ENCODE data around the gene B4GALT5.
A peak's percentile ranks its signal among the peaks of the same experiment; 100 is the strongest.

B4GALT5 gene

DNA sequence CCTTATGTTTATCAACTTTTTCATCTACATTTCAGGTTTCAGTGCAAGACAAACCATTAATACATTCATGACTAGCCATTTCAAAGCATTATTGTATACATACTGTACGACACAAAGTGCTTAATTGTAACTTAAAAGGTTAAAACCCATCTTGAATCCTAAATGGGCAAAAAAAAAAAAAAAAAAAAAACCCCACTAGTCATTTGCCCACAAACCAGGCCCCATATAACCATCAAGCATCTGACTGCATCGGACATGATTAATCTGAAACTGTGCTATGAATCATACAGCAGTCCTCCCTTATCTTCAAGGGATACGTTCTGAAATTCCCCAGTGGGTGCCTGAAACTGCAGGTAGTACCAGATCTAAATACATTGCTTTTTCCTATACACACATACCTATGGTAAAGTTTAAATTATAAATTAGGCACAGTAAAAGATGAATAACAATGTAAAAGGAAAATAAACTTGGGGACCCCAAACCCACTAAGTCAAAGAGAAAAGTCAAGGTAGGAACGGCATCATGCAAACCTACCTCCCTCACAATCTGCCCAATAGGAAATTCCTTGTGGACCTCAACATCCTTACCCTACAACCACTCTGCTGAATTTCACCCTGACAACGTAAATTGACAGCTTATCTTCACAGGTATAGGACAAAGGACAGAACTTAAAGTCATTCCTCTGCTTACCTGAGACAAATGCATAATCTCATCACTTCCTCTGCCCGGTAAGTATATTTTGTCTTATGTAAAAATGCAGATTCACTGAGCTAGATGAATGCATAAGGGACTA is 14.3 kb downstream of the B4GALT5 start:
- DNase-seq = no peak

DNA sequence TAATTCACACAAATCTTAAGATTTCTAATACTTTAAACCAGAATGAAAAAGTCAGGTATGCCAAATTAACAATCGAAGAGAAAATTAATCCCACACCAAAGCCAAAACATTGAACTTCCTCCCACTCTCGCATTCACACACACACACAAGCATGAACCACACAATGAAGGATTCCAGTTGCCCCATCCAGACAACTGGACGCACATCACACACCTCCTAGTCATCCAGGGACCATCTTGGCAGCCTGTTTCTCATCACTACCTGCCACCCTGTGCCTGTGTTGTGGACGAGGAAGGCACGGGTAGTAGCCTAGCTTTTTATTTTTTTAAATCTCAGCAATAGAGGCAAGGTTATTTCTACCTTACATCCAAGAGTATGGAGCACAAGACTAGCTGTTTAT is 15.2 kb downstream of the B4GALT5 start:
- no peak for DNase-seq

DNA sequence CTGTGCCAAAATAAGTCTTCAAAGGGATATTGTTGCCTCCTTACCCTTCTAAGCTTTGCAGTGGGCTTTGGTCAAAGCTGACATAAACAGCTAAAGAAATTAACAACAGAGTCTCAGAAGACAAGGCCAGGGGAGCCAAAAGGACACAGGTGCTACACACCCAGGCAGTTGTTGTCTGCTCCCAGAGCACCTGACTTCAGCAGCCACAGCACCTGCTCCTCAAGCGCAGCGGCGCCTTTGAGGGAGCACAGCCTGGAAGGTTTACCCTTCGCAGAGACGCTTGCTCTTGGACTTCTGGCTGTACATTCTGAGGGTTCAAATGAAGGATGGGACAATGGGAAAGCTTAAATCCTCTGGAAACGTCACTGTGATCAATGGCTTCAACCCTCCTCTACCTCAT is 16.6 kb downstream of the B4GALT5 start:
- peak; percentile 38 for DNase-seq

DNA sequence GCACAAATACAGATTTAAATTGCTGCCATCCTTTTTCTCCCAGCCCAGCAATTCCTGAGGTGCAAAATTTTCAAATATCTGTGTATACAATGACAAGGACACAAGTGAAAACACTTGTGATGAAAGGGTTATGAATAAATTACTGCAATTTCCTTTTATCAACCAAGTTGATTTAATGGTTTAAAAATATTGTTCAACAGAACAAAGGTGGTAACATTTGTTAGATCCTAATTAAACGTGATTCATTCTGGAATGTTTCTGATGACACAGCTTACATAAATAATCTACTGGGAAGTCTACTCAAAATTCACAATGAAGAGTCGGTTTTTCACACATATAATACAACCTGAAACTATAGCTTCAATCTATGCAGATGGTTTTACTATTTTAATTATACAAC is 17.1 kb downstream of the B4GALT5 start:
- no peak for DNase-seq

DNA sequence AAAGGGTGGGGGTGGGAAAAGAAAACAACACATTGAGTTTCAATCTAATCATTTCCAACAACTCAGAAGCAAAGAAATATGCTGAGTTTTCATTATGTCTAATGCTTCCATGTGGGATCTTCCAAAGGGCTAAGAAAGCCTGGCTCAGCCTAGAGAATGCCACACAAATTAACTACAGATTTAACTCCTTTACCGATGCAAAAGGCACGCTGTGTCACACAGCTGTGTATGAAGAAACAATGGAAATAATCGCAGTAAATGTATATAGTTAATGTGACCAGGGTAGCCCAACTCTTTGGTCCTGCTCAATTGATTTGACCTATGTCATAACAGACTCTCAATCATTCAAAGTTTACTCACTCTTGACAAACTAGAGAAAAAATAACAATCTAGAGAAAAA is 17.8 kb downstream of the B4GALT5 start:
- DNase-seq = no peak

DNA sequence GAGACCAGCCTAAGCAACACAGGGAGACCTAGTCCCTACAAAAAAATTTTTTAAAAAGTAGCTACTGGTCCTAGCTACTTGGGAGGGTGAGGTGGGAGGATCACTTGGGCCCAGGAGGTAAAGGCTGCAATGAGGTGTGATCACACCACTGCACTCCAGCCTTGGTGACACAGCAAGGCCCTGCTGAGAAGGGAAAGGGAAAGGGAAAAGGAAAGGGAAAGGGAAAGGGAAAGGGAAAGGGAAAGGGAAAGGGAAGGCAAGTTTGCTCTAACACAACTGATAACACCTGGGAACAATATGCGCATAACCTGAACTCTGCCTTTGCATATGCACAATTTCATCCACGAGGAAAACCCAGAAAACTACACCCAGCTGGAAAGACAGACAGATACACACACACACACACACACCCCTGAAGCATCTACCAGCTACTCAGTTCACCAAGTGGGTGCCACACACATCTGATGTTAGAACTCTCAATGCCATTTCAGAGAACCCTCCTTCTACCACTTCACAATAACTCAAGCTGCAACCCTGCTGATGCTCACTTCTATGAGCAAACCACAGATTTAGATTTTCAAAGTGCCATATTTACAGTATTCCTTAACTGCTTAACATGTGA is 19.1 kb downstream of the B4GALT5 start:
- DNase-seq = peak; percentile 59

DNA sequence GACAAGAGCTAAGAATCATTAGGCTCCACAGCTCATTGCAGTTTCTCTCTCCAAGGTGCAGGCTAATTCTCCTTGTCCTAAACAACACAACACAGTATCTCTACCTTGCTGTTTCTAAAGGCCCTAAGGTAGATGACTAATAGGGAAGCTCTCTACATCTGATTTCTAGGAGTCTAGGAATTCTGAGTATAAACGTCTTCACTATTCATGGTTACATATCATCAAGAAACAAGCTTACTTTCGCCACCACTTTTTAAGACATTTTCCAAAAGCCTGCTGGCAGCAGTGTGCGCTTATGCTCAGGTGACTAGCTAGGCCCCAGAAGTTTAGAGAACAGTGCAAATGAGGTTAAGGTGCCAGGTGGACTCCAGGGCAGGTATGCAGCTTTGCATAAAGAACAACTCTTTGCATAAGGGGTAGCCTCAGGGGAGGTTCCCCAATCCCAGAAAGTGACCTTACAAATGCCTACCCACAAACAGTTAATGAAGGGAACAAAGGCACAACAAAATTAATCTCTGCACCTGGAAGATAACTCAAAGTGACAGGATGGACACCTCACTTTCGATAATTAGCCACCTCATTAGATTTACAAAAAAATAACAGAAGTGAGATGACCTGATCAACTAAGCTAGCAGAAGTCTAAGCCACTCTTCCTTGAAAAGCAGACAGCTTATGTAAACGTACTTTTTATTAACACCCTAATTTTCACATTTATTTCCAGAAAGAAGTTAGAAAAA is 20.1 kb downstream of the B4GALT5 start:
- no peak for DNase-seq

DNA sequence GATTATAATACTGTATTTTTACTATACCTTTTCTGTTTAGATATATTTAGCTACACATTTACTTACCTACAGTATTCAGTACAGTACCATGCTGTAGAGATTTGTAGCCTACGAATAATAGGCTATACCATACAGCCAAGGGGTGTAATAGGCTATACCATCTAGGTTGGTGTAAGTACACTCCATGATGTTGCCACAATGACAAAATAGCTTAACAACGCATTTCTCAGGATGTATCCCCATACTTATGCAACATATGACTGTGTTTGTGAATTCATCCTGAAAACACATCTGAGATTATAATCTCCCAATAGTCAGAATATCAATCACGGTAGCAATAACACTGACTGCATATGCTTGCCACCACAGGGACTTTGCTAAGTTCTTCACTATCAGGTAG is 20.7 kb downstream of the B4GALT5 start:
- no peak for DNase-seq

DNA sequence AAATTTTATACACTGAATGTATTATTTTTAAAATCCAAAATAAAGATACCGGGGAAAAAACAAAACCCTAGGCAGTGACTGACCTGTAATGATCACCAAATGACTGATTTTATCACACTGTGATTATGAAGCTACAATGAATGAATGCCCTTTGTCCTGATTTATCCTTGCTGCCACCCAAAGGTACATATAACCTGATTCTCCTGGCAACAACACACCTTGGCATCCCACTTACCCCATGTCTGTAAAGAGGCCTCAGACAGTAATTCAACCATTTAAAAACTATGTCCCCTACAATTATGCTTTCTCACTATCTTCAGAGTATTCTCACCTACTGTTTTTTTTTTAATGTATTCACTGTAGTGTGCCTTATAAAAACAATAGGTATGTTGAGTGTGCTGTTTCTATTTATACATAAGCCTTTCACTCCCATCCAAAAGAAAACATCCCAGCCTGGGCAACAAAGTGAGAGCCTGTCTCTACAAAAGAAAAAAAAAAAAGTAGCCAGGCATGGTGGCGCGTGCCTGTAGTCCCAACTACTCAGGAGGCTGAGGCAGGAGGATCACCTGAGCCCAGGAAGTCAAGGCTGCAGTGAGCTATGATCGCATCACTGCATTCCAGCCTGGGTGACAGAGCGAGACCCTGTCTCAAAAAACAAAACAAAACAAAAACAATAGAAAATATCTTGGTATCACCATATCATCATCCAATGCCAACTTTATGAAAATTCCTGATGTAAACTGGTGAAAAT is 21.7 kb downstream of the B4GALT5 start:
- no peak for DNase-seq

DNA sequence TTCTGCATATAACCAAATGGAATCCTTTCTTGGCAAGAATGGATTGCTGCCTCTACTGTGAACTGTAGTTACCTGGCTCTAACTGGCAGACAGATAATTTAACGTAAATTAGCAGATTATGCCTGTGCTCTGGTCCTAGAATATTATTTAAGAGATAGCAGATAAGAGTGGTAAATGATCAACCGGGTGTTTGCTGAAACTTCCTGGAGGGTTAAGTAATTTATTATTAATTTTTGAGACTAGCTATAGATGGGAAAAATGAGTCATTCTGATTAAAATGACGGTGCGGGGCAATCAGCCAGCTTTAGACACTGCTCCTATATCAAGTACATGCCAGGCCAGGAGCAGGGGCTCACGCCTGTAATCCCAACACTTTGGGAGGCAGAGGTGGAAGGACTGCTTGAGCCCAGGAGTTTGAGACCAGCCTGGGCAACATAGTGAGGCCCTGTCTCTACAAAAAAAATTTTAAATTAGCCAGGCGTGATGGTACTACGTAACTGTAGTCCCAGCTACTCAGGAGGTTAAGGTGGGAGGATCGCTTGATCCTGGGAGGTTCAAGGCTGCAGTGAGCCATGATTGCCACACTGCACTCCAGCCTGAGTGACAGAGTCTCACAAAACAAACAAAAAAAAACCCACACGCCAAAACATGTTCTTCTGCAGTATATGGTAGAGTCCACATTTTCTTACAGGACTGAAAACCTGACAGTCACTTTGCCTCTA is 22.6 kb downstream of the B4GALT5 start:
- no peak for DNase-seq

DNA sequence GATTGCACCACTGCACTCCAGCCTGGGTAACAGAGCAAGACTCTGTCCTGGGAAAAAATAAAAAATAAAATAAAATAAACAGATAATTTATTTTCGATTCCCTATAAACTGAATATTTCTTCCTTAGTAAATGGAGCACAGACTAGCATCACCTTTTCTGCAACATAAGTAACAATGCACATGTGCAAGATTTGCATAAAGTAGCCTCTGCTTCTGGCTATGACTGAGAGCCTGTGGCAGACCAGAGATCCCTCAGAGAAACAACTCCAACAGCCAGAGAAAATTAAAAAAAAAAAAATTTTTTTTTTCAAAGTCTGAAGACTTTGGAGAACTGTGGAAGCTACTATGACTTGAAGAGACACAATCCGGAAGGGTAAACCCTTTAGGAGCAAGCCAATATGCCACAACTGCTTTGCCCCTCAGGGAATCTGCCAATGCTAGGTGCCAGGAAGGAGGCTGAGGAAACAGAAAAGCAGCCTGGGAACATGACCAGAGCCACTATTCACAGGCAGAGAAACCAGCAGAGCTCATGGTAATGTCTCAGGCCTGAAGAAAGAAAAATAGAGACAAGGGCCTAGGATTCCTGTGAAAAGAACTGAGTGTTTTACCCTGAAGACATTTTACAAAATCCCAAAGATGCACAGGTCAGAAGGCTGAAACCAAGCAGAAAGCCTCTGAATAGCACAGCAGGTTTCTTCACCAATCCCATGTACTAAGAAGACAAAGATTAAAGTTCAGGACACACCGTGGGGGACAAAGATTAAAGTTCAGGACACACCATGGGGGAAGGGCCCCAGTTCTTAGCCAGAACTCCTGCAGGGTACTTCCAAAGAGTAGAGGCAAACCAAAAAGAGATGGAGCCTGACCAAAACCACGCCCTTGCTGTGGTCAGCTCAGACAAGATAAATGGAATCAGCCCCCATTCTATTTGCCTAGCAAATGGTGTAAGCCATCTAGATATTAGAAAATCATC is 25.8 kb downstream of the B4GALT5 start:
- DNase-seq = no peak

DNA sequence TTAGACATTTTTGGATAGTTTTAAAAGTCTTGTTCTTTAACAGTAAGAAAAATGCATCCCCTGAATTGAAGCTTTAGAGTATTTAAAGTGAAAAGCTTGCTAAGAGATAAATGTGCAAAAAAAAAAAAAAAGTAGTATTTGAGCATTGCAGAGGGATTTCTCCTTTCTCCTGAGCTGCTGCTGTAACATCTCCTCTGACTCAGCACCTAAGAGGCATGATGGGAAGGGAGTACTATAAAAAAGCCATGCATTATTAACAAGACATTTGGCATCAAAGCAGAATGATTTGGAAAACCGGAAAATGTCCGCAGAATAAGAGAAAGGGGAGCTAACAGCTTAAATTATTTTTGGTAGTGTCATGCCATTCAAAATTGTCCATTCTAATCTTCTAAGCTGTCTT is 27.9 kb downstream of the B4GALT5 start:
- no peak for DNase-seq

DNA sequence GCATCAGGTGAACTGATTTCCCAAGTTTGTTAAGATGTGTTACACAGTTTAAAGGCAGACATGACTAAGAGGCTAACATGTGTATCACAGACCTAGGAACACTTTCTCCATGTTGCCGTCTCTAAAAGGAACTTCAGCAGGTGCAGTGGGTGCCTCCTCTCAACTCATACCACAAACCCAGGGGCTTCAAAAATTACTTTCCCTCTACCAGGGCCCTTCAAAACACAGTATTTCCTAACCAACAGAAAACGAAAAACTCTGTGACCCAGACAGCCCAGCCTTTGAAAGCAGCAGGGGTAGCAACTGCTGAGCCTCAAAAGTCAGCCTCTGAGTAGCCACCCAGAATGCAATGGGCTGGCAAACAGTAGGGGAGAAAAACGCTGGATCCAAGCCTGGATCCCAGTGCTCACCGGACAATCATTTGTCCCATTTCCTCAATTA is 28.5 kb downstream of the B4GALT5 start:
- no peak for DNase-seq

DNA sequence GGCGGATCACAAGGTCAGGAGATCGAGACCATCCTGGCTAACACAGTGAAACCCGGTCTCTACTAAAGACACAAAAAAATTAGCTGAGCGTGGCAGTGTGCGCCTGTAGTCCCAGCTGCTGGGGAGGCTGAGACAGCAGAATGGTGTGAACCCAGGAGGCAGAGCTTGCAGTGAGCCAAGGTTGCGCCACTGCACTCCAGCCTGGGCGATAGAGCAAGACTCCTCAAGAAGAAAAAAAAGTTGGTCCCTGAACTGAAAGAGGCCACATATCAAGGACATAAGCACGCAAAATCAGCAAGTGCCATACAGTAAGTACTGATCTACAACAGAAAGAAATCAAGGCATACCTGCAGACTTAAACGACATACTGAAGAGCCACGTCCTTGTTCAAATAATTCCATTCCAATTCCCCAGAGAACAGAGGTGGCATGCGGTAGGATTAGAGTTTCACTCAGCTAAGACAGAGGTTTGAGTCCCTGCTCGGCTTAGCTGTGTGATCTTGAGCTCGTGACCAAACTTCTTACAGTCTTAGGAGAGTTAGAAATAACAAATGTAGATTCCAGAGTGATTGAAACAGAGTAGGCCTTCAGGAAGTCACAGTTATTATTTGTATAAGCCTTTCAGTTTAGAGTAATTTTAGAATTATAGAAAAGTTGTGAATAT is 29.2 kb downstream of the B4GALT5 start:
- no peak for DNase-seq

DNA sequence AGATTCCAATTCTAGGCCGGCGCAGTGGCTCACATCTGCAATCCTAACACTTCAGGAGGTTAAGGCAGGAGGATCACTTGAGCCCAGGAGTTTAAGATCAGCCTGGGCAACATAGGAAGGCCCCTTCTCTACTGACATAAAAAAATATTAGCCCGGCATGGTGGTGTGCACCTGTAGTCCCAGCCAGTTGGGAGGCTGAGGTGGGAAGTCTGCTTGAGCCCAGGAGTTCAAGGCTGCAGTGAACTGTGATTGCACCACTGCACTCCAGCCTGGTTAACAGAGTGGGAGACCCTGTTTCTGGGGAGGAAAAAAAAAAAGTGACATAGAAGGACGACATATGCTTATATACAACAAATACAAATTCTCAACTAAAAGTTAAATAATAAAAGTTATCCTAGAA is 30.9 kb downstream of the B4GALT5 start:
- no peak for DNase-seq

DNA sequence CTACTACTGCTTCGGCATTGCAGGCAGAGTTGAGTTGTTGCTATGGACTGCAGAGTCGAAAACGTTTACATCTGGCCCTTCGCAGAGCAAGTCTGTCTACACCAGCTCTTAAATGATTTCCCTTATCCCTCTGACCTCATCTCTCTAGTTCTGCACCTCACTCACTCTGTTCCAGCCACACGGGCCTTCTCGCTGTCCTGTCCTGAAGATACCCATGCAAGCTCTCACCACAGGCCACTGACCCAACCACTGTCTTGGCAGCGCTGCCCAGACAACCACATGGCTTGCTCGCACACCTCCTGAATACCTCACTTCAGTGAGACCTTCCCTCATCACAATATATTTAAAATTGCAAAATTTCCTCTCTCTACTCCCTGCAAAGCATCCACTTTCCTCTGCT is 31.4 kb downstream of the B4GALT5 start:
- DNase-seq = no peak

DNA sequence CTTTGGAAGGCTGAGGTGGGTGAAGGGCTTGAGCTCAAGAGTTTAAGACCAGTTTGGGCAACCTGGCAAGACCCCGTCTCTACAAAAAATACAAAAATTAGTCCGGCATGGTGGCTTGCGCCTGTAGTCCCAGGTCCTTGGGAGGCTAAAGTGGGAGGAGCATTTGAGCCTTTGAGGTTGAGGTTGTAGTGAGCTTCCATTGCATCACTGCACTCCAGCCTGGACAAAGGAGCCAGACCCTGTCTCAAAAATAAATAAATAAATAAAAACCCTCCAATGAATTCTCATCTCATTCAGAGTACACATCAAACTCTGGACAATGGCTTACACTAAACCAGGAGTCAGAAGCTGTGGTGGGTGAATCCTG is 31.8 kb downstream of the B4GALT5 start:
- DNase-seq = no peak

DNA sequence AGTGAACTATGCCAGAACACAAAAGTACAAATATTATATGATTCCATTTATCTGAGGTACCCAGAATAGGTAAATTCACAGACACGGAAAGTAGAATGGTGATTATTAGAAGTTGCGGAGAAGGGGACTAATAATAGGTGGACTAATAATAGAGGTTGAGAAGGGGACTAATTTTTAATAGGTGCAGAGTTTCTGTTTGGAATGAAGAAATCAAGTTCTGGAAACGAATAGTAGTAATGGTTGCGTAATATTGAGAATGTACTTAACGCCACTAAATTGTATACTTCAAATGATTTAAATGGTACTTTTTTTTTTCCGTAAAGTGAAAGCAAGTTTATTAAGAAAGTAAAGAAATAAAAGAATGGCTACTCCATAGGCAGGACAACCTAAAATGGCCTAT is 33.2 kb downstream of the B4GALT5 start:
- no peak for DNase-seq

DNA sequence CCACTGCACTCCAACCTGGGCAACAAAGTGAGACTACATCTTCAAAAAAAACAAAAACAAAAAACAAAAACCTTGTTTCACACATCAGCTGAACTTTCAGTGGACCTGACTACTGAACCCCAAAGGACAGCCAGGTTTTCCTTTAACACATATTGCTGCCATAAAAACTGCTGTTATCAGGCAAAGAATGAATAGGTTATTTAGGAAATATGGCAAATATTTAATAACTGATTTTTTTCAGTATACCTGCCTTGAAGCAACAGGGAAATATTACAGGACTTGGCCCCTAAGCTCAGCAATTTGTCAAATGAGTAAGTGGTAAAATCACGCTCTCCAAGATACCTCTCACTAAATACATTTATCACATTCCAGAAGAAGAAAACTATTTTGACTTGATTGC is 34.0 kb downstream of the B4GALT5 start:
- DNase-seq = no peak

DNA sequence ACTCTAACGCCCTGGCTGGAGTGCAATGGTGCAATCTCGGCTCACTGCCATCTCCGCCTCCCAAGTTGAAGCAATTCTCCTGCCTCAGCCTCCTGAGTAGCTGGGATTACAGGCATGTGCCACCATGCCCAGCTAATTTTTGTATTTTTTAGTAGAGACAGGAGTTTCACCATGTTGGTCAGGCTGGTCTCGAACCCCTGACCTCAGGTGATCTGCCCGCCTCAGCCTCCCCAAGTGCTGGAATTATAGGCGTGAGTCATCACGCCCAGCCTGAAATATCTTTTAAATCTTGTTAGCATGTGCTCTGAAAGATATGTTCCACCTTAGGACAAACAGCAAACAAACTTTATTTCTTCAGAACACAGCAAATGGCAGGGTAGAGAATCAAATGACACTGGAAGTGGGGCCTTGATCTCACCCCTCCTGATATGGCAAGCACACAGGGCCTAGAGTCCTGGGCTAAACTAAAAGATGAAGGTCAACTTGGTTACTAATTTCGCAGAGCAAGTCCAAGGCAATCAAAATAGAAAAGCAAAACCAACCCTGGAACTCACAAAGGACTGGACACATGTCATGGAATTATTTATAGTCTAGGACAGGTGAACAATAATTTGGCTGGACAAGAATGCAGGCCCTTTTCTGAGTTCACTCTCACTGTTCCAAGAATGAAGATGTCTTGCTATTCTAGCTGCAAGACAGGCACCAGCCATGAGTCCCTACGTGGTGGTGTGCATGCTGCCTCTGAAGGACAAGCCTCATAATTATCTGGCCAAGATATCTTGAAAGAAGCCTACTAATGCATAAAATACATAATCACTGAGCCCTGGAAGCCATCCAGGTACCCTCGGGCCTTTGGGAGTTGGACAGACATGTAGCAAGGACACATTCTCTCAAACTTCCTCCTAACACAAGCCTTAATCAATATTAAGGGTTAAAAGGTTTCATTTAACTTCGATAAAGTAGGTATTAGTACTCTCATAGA is 35.6 kb downstream of the B4GALT5 start:
- DNase-seq = no peak
